Dermis blood vessel endothelial cell (primary cell): ENCODE results near the gene ZSCAN16. TPM values are rescaled to one million over a fixed set of nuclear protein-coding genes. Genes with fewer than 3 reads are reported as not detected.

Experiments
- DNase-seq: peaks from one replicate; pipeline ENCODE4 v3.0.0; 2010
- total RNA-seq: library from RNA; depleted of rRNA; stranded (reverse); fragments of >200 nt; gene quantifications from 2 replicates; pipeline ENCODE4 v1.2.3, GENCODE V29; 2014

ZSCAN16 gene
- total RNA-seq, 1 donor from 2014 or later = 19.1 TPM

GRCh38 chr6:28134716-28135115 is 10.3 kb downstream of the ZSCAN16 start:
- no peak for DNase-seq

GRCh38 chr6:28135393-28135792 is 11.0 kb downstream of the ZSCAN16 start:
- DNase-seq = no peak

GRCh38 chr6:28136585-28137504 is 12.4 kb downstream of the ZSCAN16 start:
- peak; percentile 97 for DNase-seq

GRCh38 chr6:28137505-28137981 is 13.1 kb downstream of the ZSCAN16 start:
- no peak for DNase-seq

GRCh38 chr6:28139860-28140543 is 15.6 kb downstream of the ZSCAN16 start:
- no peak for DNase-seq

GRCh38 chr6:28140616-28141015 is 16.2 kb downstream of the ZSCAN16 start:
- no peak for DNase-seq

GRCh38 chr6:28141500-28142329 is 17.3 kb downstream of the ZSCAN16 start, which contains the start of gene ZKSCAN8:
Gene ZKSCAN8, plus strand, starts transcription at chr6:28141883. Its CDS starts 6,525 bp downstream, at chr6:28148408.
- DNase-seq = peak; percentile 85

GRCh38 chr6:28142446-28142845 is 18.0 kb downstream of the ZSCAN16 start:
- DNase-seq = peak; percentile 10

GRCh38 chr6:28145231-28145630 is 20.8 kb downstream of the ZSCAN16 start:
- DNase-seq = no peak

- no peak for DNase-seq
Measured at GRCh38 chr6:28152531-28152930, 28.1 kb downstream of the ZSCAN16 start.

- no peak for DNase-seq
Measured at GRCh38 chr6:28153546-28153945, 29.1 kb downstream of the ZSCAN16 start.

- no peak for DNase-seq
Measured at GRCh38 chr6:28154357-28154756, 29.9 kb downstream of the ZSCAN16 start.

- DNase-seq = no peak
Measured at GRCh38 chr6:28158318-28158717, 33.9 kb downstream of the ZSCAN16 start.

- DNase-seq = no peak
Measured at GRCh38 chr6:28159029-28159607, 34.7 kb downstream of the ZSCAN16 start.

GRCh38 chr6:28160233-28160632 is 35.8 kb downstream of the ZSCAN16 start:
- no peak for DNase-seq

GRCh38 chr6:28161410-28162079 is 37.1 kb downstream of the ZSCAN16 start:
- DNase-seq = peak; percentile 25

GRCh38 chr6:28165563-28165962 is 41.2 kb downstream of the ZSCAN16 start:
- no peak for DNase-seq

- DNase-seq = no peak
Measured at GRCh38 chr6:28167068-28167467, 42.7 kb downstream of the ZSCAN16 start.

GRCh38 chr6:28167926-28168325 is 43.5 kb downstream of the ZSCAN16 start:
- no peak for DNase-seq

- no peak for DNase-seq
Measured at GRCh38 chr6:28171271-28171670, 46.9 kb downstream of the ZSCAN16 start.

GRCh38 chr6:28172006-28172405 is 47.6 kb downstream of the ZSCAN16 start:
- no peak for DNase-seq

GRCh38 chr6:28176373-28176772 is 52.0 kb downstream of the ZSCAN16 start:
- no peak for DNase-seq
